RWPE1 (cell line): ENCODE results near the gene ATP6V1B1.

Experiments used
- CTCF ChIA-PET: fragments of 350-600 bp; sonication (Branson Sonifier 250); formaldehyde crosslinking; extraction: SDS; loops from one replicate; lab custom pipeline; 2021; lab: Yijun Ruan, JAX
- POLR2A ChIA-PET: fragments of 400-600 bp; formaldehyde crosslinking; extraction: SDS; loops from one replicate; lab custom pipeline; 2020; ENCODE audit warnings: antibody characterized with exemption; ENCODE audit not compliant: low non-redundant PET; lab: Yijun Ruan, JAX
- DNase-seq: peaks from one replicate; pipeline ENCODE4 v3.0.0; 2012; ENCODE audit warnings: low spot score
- H3K27ac ChIP-seq: fragments of 450-650 bp; 2 replicates; pipeline ENCODE4 v1.5.1; 2017
- TF ChIP-seq, protein P1 (sequence below): fragments of 450-650 bp; conservative IDR thresholded peaks from 2 replicates; pipeline ENCODE4 v1.5.1; 2017; ENCODE audit warnings: low read depth, mild to moderate bottlenecking

Gene ATP6V1B1

DNA sequence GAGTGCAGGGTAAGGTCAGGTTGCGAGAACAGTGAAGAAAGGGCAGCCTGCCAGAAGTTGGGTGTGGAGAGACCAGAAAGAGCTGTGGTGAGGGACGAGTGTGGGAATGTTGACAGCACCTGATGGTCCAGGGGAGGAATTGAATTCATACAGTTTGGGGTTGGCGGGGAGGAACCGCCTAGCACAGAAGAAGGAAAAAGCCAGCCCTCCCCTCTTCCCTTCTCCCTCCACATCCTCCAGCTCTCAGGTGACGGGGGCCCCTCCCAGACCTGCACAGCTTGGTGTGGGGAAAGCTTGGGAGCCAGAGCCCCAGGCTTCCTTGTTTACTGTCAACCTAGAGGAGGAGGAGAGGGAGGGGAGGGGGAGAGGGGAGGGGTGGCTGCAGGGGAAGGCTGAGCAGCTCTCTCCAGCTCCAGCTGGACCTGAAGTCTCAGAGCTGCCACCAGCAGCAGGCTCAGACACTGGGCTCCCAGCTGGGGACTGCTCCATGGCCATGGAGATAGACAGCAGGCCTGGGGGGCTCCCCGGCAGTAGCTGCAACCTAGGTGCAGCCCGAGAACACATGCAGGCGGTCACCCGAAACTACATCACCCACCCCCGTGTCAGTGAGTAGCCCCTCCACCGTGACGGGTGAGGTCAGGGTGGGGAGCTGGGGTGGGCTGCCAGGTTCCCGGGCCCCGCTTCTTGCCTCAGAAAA, at the start of gene ATP6V1B1:
ATP6V1B1 (plus strand) TSS at position 433 of the 697 bp plus-strand sequence; CDS start at position 488, 55 bp downstream.
- ChIA-PET POLR2A (no interaction called here), CTCF (interaction anchor here (0.6 to 0.7 kb wide), 2 partner anchors 16 to 30 kb away, joined by 3 to 4 read pairs; no protein-coding TSS in a partner anchor)
- TF ChIP-seq, protein P1, sequence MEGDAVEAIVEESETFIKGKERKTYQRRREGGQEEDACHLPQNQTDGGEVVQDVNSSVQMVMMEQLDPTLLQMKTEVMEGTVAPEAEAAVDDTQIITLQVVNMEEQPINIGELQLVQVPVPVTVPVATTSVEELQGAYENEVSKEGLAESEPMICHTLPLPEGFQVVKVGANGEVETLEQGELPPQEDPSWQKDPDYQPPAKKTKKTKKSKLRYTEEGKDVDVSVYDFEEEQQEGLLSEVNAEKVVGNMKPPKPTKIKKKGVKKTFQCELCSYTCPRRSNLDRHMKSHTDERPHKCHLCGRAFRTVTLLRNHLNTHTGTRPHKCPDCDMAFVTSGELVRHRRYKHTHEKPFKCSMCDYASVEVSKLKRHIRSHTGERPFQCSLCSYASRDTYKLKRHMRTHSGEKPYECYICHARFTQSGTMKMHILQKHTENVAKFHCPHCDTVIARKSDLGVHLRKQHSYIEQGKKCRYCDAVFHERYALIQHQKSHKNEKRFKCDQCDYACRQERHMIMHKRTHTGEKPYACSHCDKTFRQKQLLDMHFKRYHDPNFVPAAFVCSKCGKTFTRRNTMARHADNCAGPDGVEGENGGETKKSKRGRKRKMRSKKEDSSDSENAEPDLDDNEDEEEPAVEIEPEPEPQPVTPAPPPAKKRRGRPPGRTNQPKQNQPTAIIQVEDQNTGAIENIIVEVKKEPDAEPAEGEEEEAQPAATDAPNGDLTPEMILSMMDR, result no peak
- no peak for DNase-seq
- H3K27ac ChIP-seq, result no peak within 1 kb of the TSS

DNA sequence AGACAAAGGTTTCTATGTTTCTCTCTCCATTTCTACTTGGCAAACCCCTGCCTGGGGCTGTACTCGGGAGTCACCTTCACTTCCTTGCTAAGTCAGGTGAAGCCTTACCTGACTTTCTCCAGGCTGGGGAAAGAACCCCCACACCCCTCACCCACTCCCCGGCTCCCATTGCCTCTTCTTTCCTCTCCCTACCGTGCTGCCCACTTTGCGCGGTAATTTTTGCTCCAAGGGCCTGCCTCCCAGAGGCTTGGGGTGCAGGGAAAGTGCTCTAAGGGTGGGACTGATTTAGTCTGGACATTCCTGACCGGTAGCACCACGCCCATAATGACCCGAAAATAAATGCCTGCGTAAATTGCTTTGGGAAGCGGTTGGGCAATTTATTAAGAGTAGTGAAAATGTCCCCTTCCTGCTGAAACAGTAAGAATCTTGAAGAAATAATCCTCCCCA, 49.1 kb upstream of the ATP6V1B1 start:
- ChIA-PET CTCF (no interaction called here), POLR2A (no interaction called here)
- TF ChIP-seq, protein P1, result no peak
- DNase-seq, result no peak
- H3K27ac ChIP-seq, result no peak overlapping the region

DNA sequence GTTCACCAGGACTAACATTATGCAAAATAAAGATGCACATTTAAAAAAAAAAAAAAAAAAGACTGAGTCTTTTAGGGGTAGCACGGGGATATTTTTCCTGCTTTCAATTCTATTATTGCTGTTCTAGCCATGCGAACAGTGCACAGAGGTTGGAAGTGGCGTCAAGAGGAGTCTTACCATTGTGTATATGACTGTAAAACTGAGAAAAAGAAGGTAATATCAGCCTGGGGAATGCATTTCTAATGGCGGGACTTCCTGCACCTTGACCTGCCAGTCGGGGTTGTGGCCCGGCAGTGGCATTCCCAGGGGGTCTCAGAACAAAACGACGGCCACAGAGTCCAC, 48.5 kb upstream of the ATP6V1B1 start:
- POLR2A ChIA-PET, result no interaction called here
- H3K27ac ChIP-seq, result no peak overlapping the region
- TF ChIP-seq, protein P1, result no peak
- no peak for DNase-seq
- CTCF ChIA-PET, result interaction anchor here (1.5 kb wide), 1 partner anchor 15 kb away, joined by 7 read pairs; no protein-coding TSS in a partner anchor

DNA sequence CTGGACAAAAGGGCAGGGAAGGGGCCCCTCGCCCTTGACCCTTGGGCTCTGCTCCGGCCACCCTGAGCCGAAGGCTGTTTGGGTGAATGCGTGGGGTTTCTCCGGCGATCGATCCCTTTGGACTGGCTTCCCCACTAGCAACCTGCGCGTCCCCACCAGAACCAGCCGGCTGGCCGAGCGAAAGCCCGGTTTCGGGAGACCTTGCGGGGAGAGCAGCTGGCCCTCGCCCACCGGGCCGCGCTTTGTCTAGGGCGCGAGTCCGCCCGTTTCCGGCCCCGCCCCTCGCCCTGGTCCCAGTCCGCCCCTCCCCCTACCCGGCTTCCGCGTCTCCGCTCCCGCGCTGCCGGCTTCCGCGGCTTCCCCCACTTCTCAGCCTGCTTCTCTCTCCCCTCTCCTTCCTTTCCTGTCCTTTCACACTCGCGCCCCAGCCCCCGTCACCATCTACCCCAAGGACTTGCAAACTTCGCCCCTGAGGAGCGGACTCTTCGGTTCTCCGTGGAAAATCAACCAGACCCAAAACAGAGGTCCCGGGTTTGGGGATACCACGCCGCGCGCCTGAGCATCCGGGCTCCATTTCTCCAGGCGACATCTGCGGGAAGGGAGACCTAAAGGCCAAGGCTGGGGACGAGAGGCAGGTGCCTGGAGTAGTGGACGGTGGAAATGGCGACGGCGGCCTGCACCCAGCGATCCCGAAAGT, 48.0 kb upstream of the ATP6V1B1 start:
- H3K27ac ChIP-seq, result no peak overlapping the region
- TF ChIP-seq, protein P1, result no peak
- no peak for DNase-seq
- ChIA-PET POLR2A (interaction anchor here (0.6 kb wide), 1 partner anchor 13 kb away, joined by 4 read pairs; no protein-coding TSS in a partner anchor), CTCF (interaction anchor here (1.5 kb wide), 1 partner anchor 16 kb away, joined by 7 read pairs; no protein-coding TSS in a partner anchor)

DNA sequence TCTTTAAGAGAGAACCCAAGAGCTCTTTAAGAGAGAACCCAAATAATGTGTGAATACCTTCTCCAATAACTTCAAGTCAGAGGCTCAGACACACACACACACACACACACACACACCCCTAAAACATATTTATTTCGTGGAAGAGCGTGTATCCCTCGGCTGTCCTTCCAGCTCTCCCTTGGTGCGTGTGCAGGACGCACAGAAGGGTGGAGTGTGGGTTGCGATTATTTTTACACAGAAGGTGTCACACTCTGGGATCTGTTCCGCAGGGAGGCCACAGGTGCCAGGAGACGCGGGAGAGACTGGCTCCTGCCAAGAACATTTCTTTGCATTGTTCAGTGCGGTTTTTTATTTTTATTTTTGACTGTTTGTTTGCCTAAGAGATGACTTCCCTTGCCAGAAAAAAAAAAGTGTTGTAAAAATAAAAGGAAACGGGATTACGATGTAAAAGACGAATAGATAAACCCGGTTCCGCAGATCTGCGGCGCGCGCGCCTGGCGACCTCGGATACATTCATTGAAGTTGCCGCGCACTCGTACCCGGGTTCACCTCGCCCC, 47.3 kb upstream of the ATP6V1B1 start:
- CTCF ChIA-PET, result interaction anchor here (1.5 kb wide), 1 partner anchor 17 kb away, joined by 7 read pairs; no protein-coding TSS in a partner anchor
- TF ChIP-seq, protein P1, result no peak

More for the DNA sequence above, 47.3 kb upstream of the ATP6V1B1 start:
- H3K27ac ChIP-seq, result no peak overlapping the region
- DNase-seq, result no peak
- POLR2A ChIA-PET, result interaction anchor here (0.6 kb wide), 1 partner anchor 14 kb away, joined by 4 read pairs; no protein-coding TSS in a partner anchor
